GM12878 (cell line): Measurements from ENCODE around the gene AKAP13. TPM values are rescaled to one million over a fixed set of nuclear protein-coding genes. Genes with fewer than 3 reads are reported as not detected.

ENCODE experiments used
- ATAC-seq: fragments of 200-7000 bp; cut with Tn5 transposase; 3 replicates; pipeline ENCODE4 v1.9.1; 2020; ENCODE audit warnings: mild to moderate bottlenecking, moderate library complexity
- BruUV-seq: library from RNA; stranded (reverse); fragments of 400-500 nt; replicated peaks from 2 replicates; lab custom pipeline; 2021; lab: Mats Ljungman, UMichigan
- CTCF ChIA-PET: fragments of 300-600 bp; sonication (Branson Sonifier 250); formaldehyde crosslinking; extraction: SDS; loops from one replicate; lab custom pipeline; 2021; ENCODE audit warnings: inconsistent platforms; lab: Yijun Ruan, JAX
- POLR2A ChIA-PET: fragments of 350-600 bp; formaldehyde crosslinking; extraction: SDS; loops from one replicate; lab custom pipeline; 2021; ENCODE audit warnings: inconsistent platforms; lab: Charles Lee
- RAD21 ChIA-PET: fragments of 300-600 bp; sonication (Branson Sonifier 250); formaldehyde crosslinking; loops from one replicate; lab custom pipeline; 2023; ENCODE audit warnings: antibody characterized with exemption; ENCODE audit not compliant: unreplicated experiment; lab: Charles Lee
- SMC1A ChIA-PET: fragments of 300-600 bp; sonication (Branson Sonifier 250); formaldehyde crosslinking; loops from one replicate; lab custom pipeline; 2023; ENCODE audit not compliant: unreplicated experiment, uncharacterized antibody; lab: Charles Lee
- DNase-seq: peaks from one replicate; pipeline ENCODE4 v3.0.0-alpha.2; 2011; ENCODE audit warnings: low read depth, low spot score
- FAIRE-seq: peaks from 3 replicates; lab custom pipeline; 2011; peaks lifted over from hg19 to GRCh38; lab: Jason Lieb, UNC
- H2AFZ ChIP-seq: 2 replicates; pipeline ENCODE4 v1.6.0; 2011; ENCODE audit warnings: low read depth, low read length, control low read depth; ENCODE audit not compliant: control insufficient read depth
- H3K27ac ChIP-seq: 2 replicates; pipeline ENCODE4 v1.5.1; 2011; ENCODE audit warnings: control low read depth; ENCODE audit not compliant: control insufficient read depth, insufficient read depth
- H3K27me3 ChIP-seq, 2 experiments: replicated peaks in 1 of 2; 2 replicates each; pipeline versions ENCODE4 v1.6.0 to v1.6.1; 2011; ENCODE audit warnings: low read length in 1 of 2; ENCODE audit not compliant: control insufficient read depth in 2 of 2, insufficient read depth in 2 of 2
- H3K36me3 ChIP-seq, 2 experiments: 2 replicates each; pipeline ENCODE4 v1.5.1; 2011; ENCODE audit warnings: low read length in 1 of 2; ENCODE audit not compliant: control insufficient read depth in 2 of 2, insufficient read depth in 2 of 2
- H3K4me1 ChIP-seq: 2 replicates; pipeline ENCODE4 v1.6.1; 2011; ENCODE audit warnings: mild to moderate bottlenecking, low read length, moderate library complexity, mixed read lengths; ENCODE audit not compliant: control insufficient read depth, insufficient read depth
- H3K4me2 ChIP-seq: 2 replicates; pipeline ENCODE4 v1.6.0; 2011; ENCODE audit warnings: control low read depth; ENCODE audit not compliant: control insufficient read depth, insufficient read depth
- H3K4me3 ChIP-seq: fragments of 200-600 bp; sonication (generic); 2 replicates; pipeline ENCODE4 v1.5.1; 2016
- H3K79me2 ChIP-seq: 2 replicates; pipeline ENCODE4 v1.6.0; 2011; ENCODE audit warnings: low read length; ENCODE audit not compliant: control insufficient read depth, insufficient read depth
- H3K9ac ChIP-seq: 2 replicates; pipeline ENCODE4 v1.8.0; 2011; ENCODE audit warnings: low read length, control low read depth, mixed read lengths; ENCODE audit not compliant: control insufficient read depth, insufficient read depth
- H3K9me3 ChIP-seq: replicated peaks from 3 replicates; pipeline ENCODE4 v1.5.1; 2011; ENCODE audit warnings: mild to moderate bottlenecking, low read length; ENCODE audit not compliant: control insufficient read depth, insufficient read depth
- H4K20me1 ChIP-seq: 2 replicates; pipeline ENCODE4 v1.6.0; 2011; ENCODE audit not compliant: control insufficient read depth, insufficient read depth
- ATF3 ChIP-seq: IDR thresholded peaks from 2 replicates; pipeline ENCODE4 v1.6.1; 2011; ENCODE audit warnings: low read depth, mild to moderate bottlenecking, low read length, moderate library complexity, borderline replicate concordance; ENCODE audit errors: extremely low read depth
- ATF7 ChIP-seq: fragments of 450-650 bp; IDR thresholded peaks from 2 replicates; pipeline ENCODE4 v1.6.1; 2016; ENCODE audit warnings: low read depth, mild to moderate bottlenecking
- BCL11A ChIP-seq: IDR thresholded peaks from 2 replicates; pipeline ENCODE4 v1.6.1; 2011; ENCODE audit warnings: low read depth, low read length
- BMI1 ChIP-seq: fragments of 450-650 bp; IDR thresholded peaks from 2 replicates; pipeline ENCODE4 v1.6.1; 2016; ENCODE audit warnings: mild to moderate bottlenecking, moderate library complexity, borderline replicate concordance
- CBX3 ChIP-seq: fragments of 200-600 bp; sonication (generic); IDR thresholded peaks from 2 replicates; pipeline ENCODE4 v1.6.1; 2016; ENCODE audit warnings: low read depth, borderline replicate concordance
- CHD2 ChIP-seq: IDR thresholded peaks from 2 replicates; pipeline ENCODE4 v1.6.1; 2011; ENCODE audit warnings: low read depth, low read length, improper control_type of control experiment, borderline replicate concordance
- CREB1 ChIP-seq: IDR thresholded peaks from 2 replicates; pipeline ENCODE4 v1.6.1; 2012; ENCODE audit warnings: low read depth, mild to moderate bottlenecking, inconsistent platforms
- EGR1 ChIP-seq, 2 experiments: IDR thresholded peaks; 1 replicate in 1 of 2; 2 replicates in 1 of 2; pipeline ENCODE4 v1.6.1; 2011 to 2012; ENCODE audit warnings: low read depth in 2 of 2, low read length in 2 of 2, borderline replicate concordance in 1 of 2, mild to moderate bottlenecking in 1 of 2, moderate library complexity in 1 of 2
- FOXM1 ChIP-seq: IDR thresholded peaks from 2 replicates; pipeline ENCODE4 v1.6.1; 2012; ENCODE audit warnings: low read depth, mild to moderate bottlenecking, inconsistent platforms, low read length, moderate library complexity
- IKZF1 ChIP-seq: fragments of 450-650 bp; conservative IDR thresholded peaks from 2 replicates; pipeline ENCODE4 v1.6.1; 2017; ENCODE audit warnings: antibody characterized with exemption, mild to moderate bottlenecking
- POLR2AphosphoS5 ChIP-seq: IDR thresholded peaks from 2 replicates; pipeline ENCODE4 v1.6.1; 2011; ENCODE audit warnings: mild to moderate bottlenecking, low read length, inconsistent platforms
- SKIL ChIP-seq: fragments of 450-650 bp; IDR thresholded peaks from 2 replicates; pipeline ENCODE4 v1.6.1; 2017; ENCODE audit warnings: mild to moderate bottlenecking, low read depth, inconsistent platforms; ENCODE audit not compliant: poor library complexity, severe bottlenecking
- SMAD1 ChIP-seq: fragments of 450-650 bp; IDR thresholded peaks from 2 replicates; pipeline ENCODE4 v1.6.1; 2018; ENCODE audit warnings: mild to moderate bottlenecking, low read depth; ENCODE audit not compliant: partially characterized antibody
- TARDBP ChIP-seq: IDR thresholded peaks from 2 replicates; pipeline ENCODE4 v1.6.1; 2016; ENCODE audit warnings: borderline replicate concordance
- TCF7 ChIP-seq: IDR thresholded peaks from 2 replicates; pipeline ENCODE4 v1.6.1; 2014; ENCODE audit warnings: antibody characterized with exemption, borderline replicate concordance
- ZNF687 ChIP-seq: fragments of 450-650 bp; IDR thresholded peaks from 2 replicates; pipeline ENCODE4 v1.6.1; 2017; ENCODE audit warnings: mild to moderate bottlenecking, moderate library complexity
- WGBS: methylation state at CpG from one replicate; pipeline ENCODE4 v1.1.6; 2016; ENCODE audit warnings: low lambda C conversion rate; ENCODE audit not compliant: insufficient replicate concordance, insufficient coverage; ENCODE audit errors: missing lambda C conversion rate; 5-methylcytosine and 5-hydroxymethylcytosine counted together
- in situ Hi-C: fragments of 300-500 bp; cut with MboI; formaldehyde crosslinking; loops from 9 replicates; pipeline ENCODE4 v1.14.3; 2018; ENCODE audit warnings: mixed read lengths
- intact Hi-C: fragments of 100-400 bp; cut with micrococcal nuclease; formaldehyde crosslinking; loops from one replicate; pipeline ENCODE4 v1.14.2; 2022; ENCODE audit not compliant: unreplicated experiment
- polyA plus RNA-seq, 11 experiments: library from polyadenylated mRNA; depleted of rRNA in 4 of 11; unstranded in 6 of 11; stranded (reverse) in 5 of 11; fragments of >200 nt; fragmentation: Nextera tagmentation in 4 of 11; fragmentation: Illumina TruSeq in 1 of 11; extraction: Ambion mirVana in 4 of 11; extraction: Trizol in 1 of 11; gene quantifications; 1 replicate in 1 of 11; 2 replicates in 10 of 11; pipeline versions ENCODE4 v1.2.1 to v1.2.3, GENCODE V29; 2011 to 2016; ENCODE audit warnings: inconsistent platforms in 2 of 11, missing spikeins in 2 of 11, low read depth in 1 of 11
- total RNA-seq, 4 experiments: library from RNA; depleted of rRNA in 3 of 4; stranded (reverse); fragments of >200 nt in 3 of 4; fragmentation: Illumina TruSeq in 1 of 4; extraction: Trizol in 1 of 4; gene quantifications; 2 replicates each; pipeline versions ENCODE4 v1.2.1 to v1.2.3, GENCODE V29; 2013 to 2021

AKAP13 gene
- total and polyA plus RNA-seq, 10 of the 15 experiments (the other 5 are each of a cell fraction or from before 2014, with no cell fraction given), result 14.4 to 74.9 (median 55.1) TPM

GRCh38 chr15:85704720-85705429 lies 324.5 kb downstream of the AKAP13 start:
- no TSS peak for BruUV-seq
- Histone ChIP-seq H3K79me2 (peaks cover 75% of the 10 kb centered on the region), H3K27ac (peak overlapping the region; percentile 99), H3K9ac (peak overlapping the region; percentile 57), H3K4me2 (peak overlapping the region; percentile 62), H4K20me1 (no peaks in the 10 kb centered on the region), H3K27me3 (no peaks in the 10 kb centered on the region), H2AFZ (no peak overlapping the region), H3K4me3 (peak overlapping the region; percentile 17; the same call in 1 of the 2 replicates), H3K36me3 (peaks cover 0 to under 1% of the 10 kb centered on the region in 2 experiments; a peak in 1 of 4 replicates), H3K9me3 (no peaks in the 10 kb centered on the region), H3K4me1 (peaks cover 67% of the 10 kb centered on the region)
- ChIA-PET CTCF (interaction anchor here (1.2 to 6.5 kb wide), 3 partner anchors 13 to 59 kb away, joined by 4 to 93 read pairs (median 4); no protein-coding TSS in a partner anchor), SMC1A (interaction anchor here (0.8 to 10.4 kb wide), 10 partner anchors 7 to 229 kb away, joined by 3 to 311 read pairs (median 3); no protein-coding TSS in a partner anchor), POLR2A (interaction anchor here (9.1 kb wide), 1 partner anchor 13 kb away, joined by 217 read pairs; no protein-coding TSS in a partner anchor), RAD21 (interaction anchor here (0.7 to 6.6 kb wide), 11 partner anchors 12 to 408 kb away, joined by 3 to 173 read pairs (median 3); no protein-coding TSS in a partner anchor)
- ATAC-seq, result peak; percentile 19
- intact Hi-C loops (loop anchor here (10.0 kb wide), 2 partner anchors 300 to 390 kb away; no protein-coding TSS in a partner anchor), in situ Hi-C loops (loop anchor here (5.0 kb wide), 1 partner anchor 388 kb away; no protein-coding TSS in a partner anchor)
- DNase-seq, result no peak
- no peak for FAIRE-seq
- 3% methylated on average over 3 of the region's 3 CpGs for WGBS
- TF ChIP-seq TARDBP (no peak), ATF7 (peak; percentile 82), IKZF1 (peak; percentile 64), CHD2 (peak; percentile 51; the same call in 1 of the 2 replicates), SMAD1 (peak; percentile 50), EGR1 (IDR thresholded peaks at IDR 0.05; ENCODE audit: borderline replicate concordance in 1 of 2, low read depth in 2 of 2, low read length in 2 of 2) (peak in 1 of 2 experiments; percentile 83; a peak in 1 of 3 replicates), BCL11A (0 out of 2 replicates have a peak, but pooled peaks have one; percentile 13), BMI1 (peak; percentile 28; the same call in 1 of the 2 replicates), CBX3 (no peak), POLR2AphosphoS5 (peak; percentile 60; the same call in 1 of the 2 replicates), TCF7 (no peak), SKIL (peak; percentile 58), ATF3 (no peak), FOXM1 (peak; percentile 61; the same call in 1 of the 2 replicates), ZNF687 (peak; percentile 69), CREB1 (no peak)
